ENCODE data around the gene CASQ1. TPM values are rescaled to one million over a fixed set of nuclear protein-coding genes. Genes with fewer than 3 reads are reported as not detected.

CASQ1 gene
- total and polyA plus RNA-seq, 9 of the 15 experiments (the other 6 are each of a cell fraction or from before 2014, with no cell fraction given) = not detected

GRCh38 chr1:160205242-160206035 is 15.1 kb downstream of the CASQ1 start, which contains the start of gene PEA15:
PEA15 (plus strand) TSS chr1:160205384; CDS start chr1:160211545, 6,161 bp downstream.
- Histone ChIP-seq H3K36me3 (ENCODE audit: control insufficient read depth, insufficient read depth, low read length) (peaks cover 35% of the 10 kb centered on the region; the same call in 2 of the 3 replicates), H4K20me1 (replicated peaks; ENCODE audit: control insufficient read depth, insufficient read depth, low read length) (0 out of 2 replicates have a peak, but pooled peaks cover 3% of the 10 kb centered on the region), H3K9me1 (ENCODE audit: control insufficient read depth, insufficient read depth, low read length) (no peaks in the 10 kb centered on the region), H2AFZ (ENCODE audit: low read depth, low read length) (peak within 1 kb of the TSS; percentile 86), H3K27ac (ENCODE audit: extremely low read depth, low read depth, low read length) (peak within 1 kb of the TSS; percentile 86), H3K4me2 (ENCODE audit: insufficient read depth, low read length) (peak within 1 kb of the TSS; percentile 92), H3K27me3 (ENCODE audit: control insufficient read depth in 2 of 2, insufficient read depth in 2 of 2, low read length in 2 of 2) (no peaks in the 10 kb centered on the region), H3K4me3 (peak within 1 kb of the TSS; percentile 94), H3K4me1 (replicated peaks in 1 of 2; ENCODE audit: control insufficient read depth in 2 of 2, insufficient read depth in 2 of 2, low read length in 2 of 2) (peaks cover 25 to 30% of the 10 kb centered on the region in 2 experiments), H3K9me3 (replicated peaks; ENCODE audit: control insufficient read depth, insufficient read depth, low read depth, low read length) (no peaks in the 10 kb centered on the region), H3K9ac (ENCODE audit: insufficient read depth in 1 of 2, low read depth in 2 of 2, low read length in 2 of 2) (peak within 1 kb of the TSS; percentile 94 to 99), H3K79me2 (ENCODE audit: control insufficient read depth, insufficient read depth, low read length) (peaks cover 16% of the 10 kb centered on the region)
- DNase-seq (ENCODE audit: extremely low read depth in 1 of 4, low spot score in 3 of 4) (peak; percentile 79 to 95 (median 94)), ATAC-seq (peak; percentile 90), FAIRE-seq (no peak)
- POLR2A ChIA-PET = interaction anchor here (0.7 kb wide), 1 partner anchor 9 kb away, joined by 3 read pairs; no protein-coding TSS in a partner anchor
- 1% methylated on average over 43 of the region's 76 CpGs for WGBS (ENCODE audit: insufficient coverage, low coverage, missing lambda C conversion rate)
- in situ Hi-C loops (cut with MboI) = no loop called here
- BruUV-seq (replicated peaks) = TSS peak; percentile 58
- intact Hi-C loops (cut with micrococcal nuclease) = no loop called here
- CTCF ChIA-PET (ENCODE audit: low intra/inter-chr PET ratio) = no interaction called here
- TF ChIP-seq NFRKB (IDR thresholded peaks at IDR 0.05; ENCODE audit: low read depth) (no peak), TEAD1 (CRISPR knock-in tag; IDR thresholded peaks at IDR 0.05) (peak in 1 of 2 experiments; percentile 35; a peak in 1 of 4 replicates), FIP1L1 (IDR thresholded peaks at IDR 0.05; ENCODE audit: low read depth, low read length, poor library complexity, severe bottlenecking) (no peak), ZNF830 (CRISPR knock-in tag; IDR thresholded peaks at IDR 0.05) (no peak), ZNF263 (CRISPR knock-in tag; IDR thresholded peaks at IDR 0.05; ENCODE audit: borderline replicate concordance) (no peak), ZNF124 (CRISPR knock-in tag; IDR thresholded peaks at IDR 0.05) (no peak), ZBTB34 (CRISPR knock-in tag; IDR thresholded peaks at IDR 0.05) (no peak), ZNF668 (CRISPR knock-in tag; IDR thresholded peaks at IDR 0.05) (no peak), HEY1 (CRISPR knock-in tag; IDR thresholded peaks at IDR 0.05; ENCODE audit: borderline replicate concordance) (no peak), NRF1 (conservative IDR thresholded peaks at IDR 0.05 in 1 of 2, IDR thresholded peaks at IDR 0.05 in 1 of 2) (no peak), MAFK (IDR thresholded peaks at IDR 0.05; ENCODE audit: low read length) (no peak), CHCHD3 (CRISPR knock-in tag; IDR thresholded peaks at IDR 0.05) (no peak), ZNF785 (CRISPR knock-in tag; IDR thresholded peaks at IDR 0.05) (no peak), DDX20 (tag; IDR thresholded peaks at IDR 0.05; ENCODE audit: low read depth) (no peak), HSF4 (CRISPR knock-in tag; IDR thresholded peaks at IDR 0.05; ENCODE audit: borderline replicate concordance) (no peak), EP400 (IDR thresholded peaks at IDR 0.05) (0 out of 2 replicates have a peak, but pooled peaks have one; percentile 9)
- TF ChIP-seq, protein P1, sequence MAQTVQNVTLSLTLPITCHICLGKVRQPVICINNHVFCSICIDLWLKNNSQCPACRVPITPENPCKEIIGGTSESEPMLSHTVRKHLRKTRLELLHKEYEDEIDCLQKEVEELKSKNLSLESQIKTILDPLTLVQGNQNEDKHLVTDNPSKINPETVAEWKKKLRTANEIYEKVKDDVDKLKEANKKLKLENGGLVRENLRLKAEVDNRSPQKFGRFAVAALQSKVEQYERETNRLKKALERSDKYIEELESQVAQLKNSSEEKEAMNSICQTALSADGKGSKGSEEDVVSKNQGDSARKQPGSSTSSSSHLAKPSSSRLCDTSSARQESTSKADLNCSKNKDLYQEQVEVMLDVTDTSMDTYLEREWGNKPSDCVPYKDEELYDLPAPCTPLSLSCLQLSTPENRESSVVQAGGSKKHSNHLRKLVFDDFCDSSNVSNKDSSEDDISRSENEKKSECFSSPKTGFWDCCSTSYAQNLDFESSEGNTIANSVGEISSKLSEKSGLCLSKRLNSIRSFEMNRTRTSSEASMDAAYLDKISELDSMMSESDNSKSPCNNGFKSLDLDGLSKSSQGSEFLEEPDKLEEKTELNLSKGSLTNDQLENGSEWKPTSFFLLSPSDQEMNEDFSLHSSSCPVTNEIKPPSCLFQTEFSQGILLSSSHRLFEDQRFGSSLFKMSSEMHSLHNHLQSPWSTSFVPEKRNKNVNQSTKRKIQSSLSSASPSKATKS (CRISPR knock-in tag; IDR thresholded peaks at IDR 0.05) = no peak
- TF ChIP-seq, protein P2, sequence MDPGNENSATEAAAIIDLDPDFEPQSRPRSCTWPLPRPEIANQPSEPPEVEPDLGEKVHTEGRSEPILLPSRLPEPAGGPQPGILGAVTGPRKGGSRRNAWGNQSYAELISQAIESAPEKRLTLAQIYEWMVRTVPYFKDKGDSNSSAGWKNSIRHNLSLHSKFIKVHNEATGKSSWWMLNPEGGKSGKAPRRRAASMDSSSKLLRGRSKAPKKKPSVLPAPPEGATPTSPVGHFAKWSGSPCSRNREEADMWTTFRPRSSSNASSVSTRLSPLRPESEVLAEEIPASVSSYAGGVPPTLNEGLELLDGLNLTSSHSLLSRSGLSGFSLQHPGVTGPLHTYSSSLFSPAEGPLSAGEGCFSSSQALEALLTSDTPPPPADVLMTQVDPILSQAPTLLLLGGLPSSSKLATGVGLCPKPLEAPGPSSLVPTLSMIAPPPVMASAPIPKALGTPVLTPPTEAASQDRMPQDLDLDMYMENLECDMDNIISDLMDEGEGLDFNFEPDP (CRISPR knock-in tag; IDR thresholded peaks at IDR 0.05) = no peak

Data from K562 (cell line).